Transverse colon (tissue), 4 donors: ENCODE results near the gene GNGT1. TPM values are rescaled to one million over a fixed set of nuclear protein-coding genes. Genes with fewer than 3 reads are reported as not detected.

Experiments
- DNase-seq: peaks from one replicate; pipeline ENCODE4 v3.0.0-alpha.2; 2019
- H3K27ac ChIP-seq, 4 donors: fragments of 200-600 bp; sonication (generic); 2 replicates each; pipeline ENCODE4 v1.5.1; 2016 to 2018; ENCODE audit warnings: inconsistent platforms in 4 of 4
- H3K27me3 ChIP-seq: fragments of 200-600 bp; sonication (generic); 2 replicates; pipeline ENCODE4 v1.5.1; 2017; ENCODE audit warnings: inconsistent platforms
- H3K36me3 ChIP-seq, 4 donors: fragments of 200-600 bp; sonication (generic); 2 replicates each; pipeline ENCODE4 v1.5.1; 2017 to 2019; ENCODE audit warnings: inconsistent platforms in 4 of 4
- H3K4me1 ChIP-seq, 4 donors: fragments of 200-600 bp; sonication (generic); 2 replicates each; pipeline ENCODE4 v1.5.1; 2017 to 2020; ENCODE audit warnings: inconsistent platforms in 4 of 4
- H3K4me3 ChIP-seq, 4 donors: fragments of 200-600 bp; sonication (generic); 1 replicate in 1 of 4; 2 replicates in 3 of 4; pipeline versions ENCODE4 v1.5.1 to v1.6.1; 2017 to 2019; ENCODE audit warnings: inconsistent platforms in 4 of 4
- H3K9me3 ChIP-seq, 2 donors: fragments of 200-600 bp; sonication (generic); 2 replicates each; pipeline ENCODE4 v1.5.1; 2017 to 2019; ENCODE audit warnings: inconsistent platforms in 2 of 2
- EP300 ChIP-seq: sonication (generic); formaldehyde crosslinking; IDR thresholded peaks from one replicate; pipeline ENCODE4 v1.6.1; 2017; ENCODE audit warnings: antibody characterized with exemption, low read depth
- POLR2A ChIP-seq: fragments of 450-650 bp; IDR thresholded peaks from one replicate; pipeline ENCODE4 v1.6.1; 2016; ENCODE audit warnings: antibody characterized with exemption, mild to moderate bottlenecking, moderate library complexity
- POLR2AphosphoS5 ChIP-seq, 3 donors: sonication (generic); formaldehyde crosslinking; IDR thresholded peaks; one replicate each; pipeline ENCODE4 v1.6.1; 2016; ENCODE audit warnings: antibody characterized with exemption in 3 of 3
- WGBS, 2 donors: methylation state at CpG; one replicate each; pipeline ENCODE4 v1.1.5; 2018; ENCODE audit warnings: low coverage in 1 of 2; 5-methylcytosine and 5-hydroxymethylcytosine counted together
- in situ Hi-C, 4 donors: fragments of 200-750 bp; cut with MboI; loops; one replicate each; pipeline versions ENCODE4 v1.15.0 to v1.15.1; 2017; ENCODE audit warnings: low sequenced_read_pairs in 3 of 4, low pct_ligation_motif_present in 1 of 4, low pct_unique_long_range_greater_than_20kb in 1 of 4
- intact Hi-C: fragments of 100-400 bp; cut with DNase I; formaldehyde crosslinking; loops from one replicate; pipeline ENCODE4 v1.15.1; 2023; ENCODE audit warnings: low total_unique reads
- total RNA-seq, 4 donors: library from RNA; depleted of rRNA; stranded (reverse); fragments of >200 nt; gene quantifications; one replicate each; pipeline ENCODE4 v1.1.0, GENCODE V29; 2016
- TF ChIP-seq, protein P1 (sequence below), 5 experiments: fragments of 200-600 bp in 3 of 5; fragments of 450-650 bp in 2 of 5; sonication (generic) in 3 of 5; IDR thresholded peaks; 1 replicate in 2 of 5; 2 replicates in 3 of 5; pipeline ENCODE4 v1.5.1; 2016 to 2017; ENCODE audit warnings: antibody characterized with exemption in 5 of 5, inconsistent platforms in 3 of 5, mild to moderate bottlenecking in 2 of 5, moderate library complexity in 1 of 5

Gene GNGT1
- total RNA-seq, 4 donors from 2014 or later, result not detected

DNA sequence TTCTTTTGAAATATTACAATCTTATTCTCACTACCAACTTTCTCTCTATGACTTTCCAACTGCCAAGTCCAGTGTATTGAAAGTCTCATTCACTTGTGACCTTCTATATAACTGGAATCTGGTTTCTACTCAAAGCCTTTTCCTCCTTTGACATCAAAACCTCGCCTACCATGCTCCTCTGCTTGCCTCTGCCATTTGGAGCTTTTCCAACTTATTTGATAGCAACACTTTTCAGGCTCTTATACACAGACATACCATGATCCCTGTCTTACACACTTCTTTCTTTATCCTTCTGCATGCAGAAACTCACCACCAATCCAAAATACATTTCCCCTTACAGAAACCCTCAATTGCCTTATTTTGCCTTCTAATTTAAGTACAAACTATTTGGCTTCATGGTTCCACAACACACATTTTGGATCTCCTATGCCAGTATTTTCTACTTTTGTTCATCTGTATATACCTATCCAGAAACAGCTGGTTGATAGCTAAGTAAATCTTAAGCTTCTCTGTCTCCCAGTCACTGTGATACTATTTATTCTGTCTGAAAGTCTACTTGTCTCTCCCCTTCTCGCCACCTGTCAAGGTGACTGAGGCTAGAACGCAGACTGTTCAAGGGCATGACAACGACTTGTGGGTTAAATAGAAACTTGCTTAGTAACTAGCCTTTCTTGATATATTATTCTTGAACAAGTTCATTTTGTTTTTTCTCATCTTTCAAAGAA is 37.6 kb downstream of the GNGT1 start:
- no peaks in the 10 kb centered on the region for H3K36me3 ChIP-seq
- H3K27me3 ChIP-seq, result no peaks in the 10 kb centered on the region
- intact Hi-C loops, result no loop called here
- no peak for DNase-seq
- in situ Hi-C loops, result no loop called here
- H3K4me1 ChIP-seq, result no peaks in the 10 kb centered on the region
- no peak overlapping the region for H3K4me3 ChIP-seq
- TF ChIP-seq POLR2A (no peak), EP300 (no peak), POLR2AphosphoS5 (IDR thresholded peaks at IDR 0.05) (no peak)
- TF ChIP-seq, protein P1, sequence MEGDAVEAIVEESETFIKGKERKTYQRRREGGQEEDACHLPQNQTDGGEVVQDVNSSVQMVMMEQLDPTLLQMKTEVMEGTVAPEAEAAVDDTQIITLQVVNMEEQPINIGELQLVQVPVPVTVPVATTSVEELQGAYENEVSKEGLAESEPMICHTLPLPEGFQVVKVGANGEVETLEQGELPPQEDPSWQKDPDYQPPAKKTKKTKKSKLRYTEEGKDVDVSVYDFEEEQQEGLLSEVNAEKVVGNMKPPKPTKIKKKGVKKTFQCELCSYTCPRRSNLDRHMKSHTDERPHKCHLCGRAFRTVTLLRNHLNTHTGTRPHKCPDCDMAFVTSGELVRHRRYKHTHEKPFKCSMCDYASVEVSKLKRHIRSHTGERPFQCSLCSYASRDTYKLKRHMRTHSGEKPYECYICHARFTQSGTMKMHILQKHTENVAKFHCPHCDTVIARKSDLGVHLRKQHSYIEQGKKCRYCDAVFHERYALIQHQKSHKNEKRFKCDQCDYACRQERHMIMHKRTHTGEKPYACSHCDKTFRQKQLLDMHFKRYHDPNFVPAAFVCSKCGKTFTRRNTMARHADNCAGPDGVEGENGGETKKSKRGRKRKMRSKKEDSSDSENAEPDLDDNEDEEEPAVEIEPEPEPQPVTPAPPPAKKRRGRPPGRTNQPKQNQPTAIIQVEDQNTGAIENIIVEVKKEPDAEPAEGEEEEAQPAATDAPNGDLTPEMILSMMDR (IDR thresholded peaks at IDR 0.05), result no peak
- H3K27ac ChIP-seq, result no peak overlapping the region
- WGBS, 2 donors, result 51 to 66% methylated on average over 3 to 4 of the region's 4 CpGs
- no peaks in the 10 kb centered on the region for H3K9me3 ChIP-seq

DNA sequence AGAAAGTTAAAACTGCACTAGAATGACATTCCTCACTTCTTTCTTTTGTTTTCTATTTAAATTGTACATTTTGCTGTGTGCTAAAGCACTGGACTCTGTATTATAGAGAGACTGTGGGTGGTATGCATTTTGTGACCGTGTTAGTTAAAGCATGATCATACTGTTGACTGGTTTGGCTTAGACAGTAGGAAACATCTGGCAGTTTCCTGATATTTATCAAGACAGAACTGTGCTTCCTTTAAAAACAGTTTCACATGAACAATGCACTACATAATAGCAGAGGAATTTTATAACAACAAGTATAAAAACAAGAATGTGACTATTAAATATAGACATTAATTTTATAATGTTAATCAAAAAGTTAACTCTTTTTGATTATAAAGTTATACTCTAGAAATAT is 38.3 kb downstream of the GNGT1 start:
- Histone ChIP-seq H3K27me3 (no peaks in the 10 kb centered on the region), H3K4me1 (no peaks in the 10 kb centered on the region), H3K36me3 (no peaks in the 10 kb centered on the region), H3K27ac (no peak overlapping the region), H3K4me3 (no peak overlapping the region), H3K9me3 (no peaks in the 10 kb centered on the region)
- DNase-seq, result no peak
- intact Hi-C loops (loop anchor here (5.0 kb wide), 1 partner anchor 53 kb away; no protein-coding TSS in a partner anchor), in situ Hi-C loops (no loop called here)
- TF ChIP-seq POLR2AphosphoS5 (IDR thresholded peaks at IDR 0.05), result no peak
- TF ChIP-seq, protein P1 (IDR thresholded peaks at IDR 0.05), result no peak
- no peak for TF ChIP-seq POLR2A
- no peak for TF ChIP-seq EP300
- 23 to 33% methylated on average over 1 of the region's 1 CpG for WGBS, 2 donors

DNA sequence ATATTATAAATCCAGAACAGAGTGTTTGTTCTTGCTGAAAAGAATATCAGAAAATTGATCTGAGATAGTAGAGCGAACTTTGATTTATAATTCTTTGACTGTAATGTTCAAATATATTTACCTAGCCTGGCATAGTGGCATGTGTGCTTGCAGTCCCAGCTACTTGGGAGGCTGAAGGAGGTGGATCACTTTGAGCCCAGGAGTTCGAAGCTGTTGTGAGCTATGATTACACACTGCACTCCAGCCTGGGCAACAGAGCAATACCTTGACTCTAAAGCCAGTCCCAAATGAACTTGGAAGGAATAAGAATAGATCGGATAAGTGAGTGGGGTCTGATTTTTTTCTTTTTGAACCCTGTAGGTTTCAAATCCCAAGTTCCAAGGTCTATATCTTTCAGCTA is 38.7 kb downstream of the GNGT1 start:
- no peak for DNase-seq
- H3K36me3 ChIP-seq, result no peaks in the 10 kb centered on the region
- H3K27ac ChIP-seq, result no peak overlapping the region
- no peak overlapping the region for H3K4me3 ChIP-seq
- WGBS, 2 donors, result 33 to 47% methylated on average over 3 of the region's 3 CpGs
- in situ Hi-C loops (no loop called here), intact Hi-C loops (loop anchor here (5.0 kb wide), 1 partner anchor 52 kb away; no protein-coding TSS in a partner anchor)
- H3K27me3 ChIP-seq, result no peaks in the 10 kb centered on the region
- H3K4me1 ChIP-seq, result no peaks in the 10 kb centered on the region
- TF ChIP-seq POLR2AphosphoS5 (IDR thresholded peaks at IDR 0.05) (no peak), POLR2A (no peak), EP300 (no peak)
- TF ChIP-seq, protein P1 (IDR thresholded peaks at IDR 0.05), result no peak
- no peaks in the 10 kb centered on the region for H3K9me3 ChIP-seq

DNA sequence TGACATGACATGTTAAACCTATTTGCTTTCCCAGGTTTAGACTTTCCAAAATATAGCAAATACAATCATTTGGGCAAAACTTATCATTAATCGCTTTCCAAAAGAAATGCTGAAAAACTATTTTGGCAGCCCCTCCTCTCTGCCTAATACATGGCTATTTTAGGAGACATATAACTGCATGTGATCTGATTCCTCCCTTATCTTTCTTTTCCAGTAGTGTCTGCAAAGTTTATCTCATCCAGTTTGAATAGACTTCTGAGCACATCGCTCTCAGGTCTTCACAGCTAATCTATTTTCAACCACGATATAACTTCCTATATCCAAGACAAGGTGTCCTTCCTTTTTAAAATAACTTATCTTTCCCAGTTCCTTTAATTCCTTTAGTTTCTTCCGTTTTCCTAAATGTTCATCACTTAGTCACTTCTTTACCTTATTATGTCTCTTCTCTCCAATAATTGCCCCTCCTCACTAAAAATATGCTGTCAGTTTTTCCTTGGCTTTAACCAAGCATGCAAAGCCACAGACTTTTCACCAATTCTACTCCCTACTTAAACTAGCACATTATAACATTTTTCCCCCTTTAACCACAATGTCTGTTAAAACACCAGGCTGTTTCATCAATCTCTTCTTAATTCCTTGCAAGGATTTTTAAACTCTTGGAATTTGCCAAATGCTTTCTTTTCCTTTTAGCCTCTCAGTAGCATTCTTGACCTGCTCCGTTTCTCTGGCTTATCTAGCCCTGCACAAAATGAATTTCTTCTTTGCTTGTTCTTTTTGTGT is 39.6 kb downstream of the GNGT1 start:
- TF ChIP-seq, protein P1 (IDR thresholded peaks at IDR 0.05), result no peak
- TF ChIP-seq EP300 (no peak), POLR2A (no peak), POLR2AphosphoS5 (IDR thresholded peaks at IDR 0.05) (no peak)
- no peaks in the 10 kb centered on the region for H3K9me3 ChIP-seq
- intact Hi-C loops, result loop anchor here (5.0 kb wide), 1 partner anchor 51 kb away; no protein-coding TSS in a partner anchor
- H3K27me3 ChIP-seq, result no peaks in the 10 kb centered on the region
- no peak overlapping the region for H3K4me3 ChIP-seq
- H3K36me3 ChIP-seq, result no peaks in the 10 kb centered on the region
- DNase-seq, result no peak
- in situ Hi-C loops, result no loop called here
- 60 to 75% methylated on average over 5 of the region's 5 CpGs for WGBS, 2 donors
- no peaks in the 10 kb centered on the region for H3K4me1 ChIP-seq
- no peak overlapping the region for H3K27ac ChIP-seq
